Transverse colon (tissue), 4 donors: ENCODE measurements around the gene GEMIN2. TPM values are rescaled to one million over a fixed set of nuclear protein-coding genes. Genes with fewer than 3 reads are reported as not detected.
A peak's percentile ranks its signal among the peaks of the same experiment; 100 is the strongest.
"Not testable (repeated sequence)": the region's sequence is repeated elsewhere in the genome, so short reads cannot be mapped to it uniquely, and the experiment has no call there.

Experiments used
- DNase-seq: peaks from one replicate; pipeline ENCODE4 v3.0.0-alpha.2; 2019
- H3K27ac ChIP-seq, 4 donors: fragments of 200-600 bp; sonication (generic); 2 replicates each; pipeline ENCODE4 v1.5.1; 2016 to 2018; ENCODE audit warnings: inconsistent platforms in 4 of 4
- H3K27me3 ChIP-seq: fragments of 200-600 bp; sonication (generic); 2 replicates; pipeline ENCODE4 v1.5.1; 2017; ENCODE audit warnings: inconsistent platforms
- H3K36me3 ChIP-seq, 4 donors: fragments of 200-600 bp; sonication (generic); 2 replicates each; pipeline ENCODE4 v1.5.1; 2017 to 2019; ENCODE audit warnings: inconsistent platforms in 4 of 4
- H3K4me1 ChIP-seq, 4 donors: fragments of 200-600 bp; sonication (generic); 2 replicates each; pipeline ENCODE4 v1.5.1; 2017 to 2020; ENCODE audit warnings: inconsistent platforms in 4 of 4
- H3K4me3 ChIP-seq, 4 donors: fragments of 200-600 bp; sonication (generic); 1 replicate in 1 of 4; 2 replicates in 3 of 4; pipeline versions ENCODE4 v1.5.1 to v1.6.1; 2017 to 2019; ENCODE audit warnings: inconsistent platforms in 4 of 4
- H3K9me3 ChIP-seq, 2 donors: fragments of 200-600 bp; sonication (generic); 2 replicates each; pipeline ENCODE4 v1.5.1; 2017 to 2019; ENCODE audit warnings: inconsistent platforms in 2 of 2
- CTCF ChIP-seq, 5 experiments: fragments of 200-600 bp in 3 of 5; fragments of 450-650 bp in 2 of 5; sonication (generic) in 3 of 5; IDR thresholded peaks; 1 replicate in 2 of 5; 2 replicates in 3 of 5; pipeline ENCODE4 v1.5.1; 2016 to 2017; ENCODE audit warnings: antibody characterized with exemption in 5 of 5, inconsistent platforms in 3 of 5, mild to moderate bottlenecking in 2 of 5, moderate library complexity in 1 of 5
- EP300 ChIP-seq: sonication (generic); formaldehyde crosslinking; IDR thresholded peaks from one replicate; pipeline ENCODE4 v1.6.1; 2017; ENCODE audit warnings: antibody characterized with exemption, low read depth
- POLR2A ChIP-seq: fragments of 450-650 bp; IDR thresholded peaks from one replicate; pipeline ENCODE4 v1.6.1; 2016; ENCODE audit warnings: antibody characterized with exemption, mild to moderate bottlenecking, moderate library complexity
- POLR2AphosphoS5 ChIP-seq, 3 donors: sonication (generic); formaldehyde crosslinking; IDR thresholded peaks; one replicate each; pipeline ENCODE4 v1.6.1; 2016; ENCODE audit warnings: antibody characterized with exemption in 3 of 3
- WGBS, 2 donors: methylation state at CpG; one replicate each; pipeline ENCODE4 v1.1.5; 2018; ENCODE audit warnings: low coverage in 1 of 2; 5-methylcytosine and 5-hydroxymethylcytosine counted together
- in situ Hi-C, 4 donors: fragments of 200-750 bp; cut with MboI; loops; one replicate each; pipeline versions ENCODE4 v1.15.0 to v1.15.1; 2017; ENCODE audit warnings: low sequenced_read_pairs in 3 of 4, low pct_ligation_motif_present in 1 of 4, low pct_unique_long_range_greater_than_20kb in 1 of 4
- intact Hi-C: fragments of 100-400 bp; cut with DNase I; formaldehyde crosslinking; loops from one replicate; pipeline ENCODE4 v1.15.1; 2023; ENCODE audit warnings: low total_unique reads
- total RNA-seq, 4 donors: library from RNA; depleted of rRNA; stranded (reverse); fragments of >200 nt; gene quantifications; one replicate each; pipeline ENCODE4 v1.1.0, GENCODE V29; 2016

The GEMIN2 gene
- total RNA-seq, 4 donors from 2014 or later: 11.5 to 75.0 (median 20.0) TPM; not detected in 1

- no peak for DNase-seq
- TF ChIP-seq POLR2A (no peak), POLR2AphosphoS5 (IDR thresholded peaks at IDR 0.05) (no peak), CTCF (IDR thresholded peaks at IDR 0.05) (no peak), EP300 (no peak)
- Histone ChIP-seq H3K27ac (peak overlapping the region in 2 of 4 donors; percentile 3 to 14), H3K9me3 (no peaks in the 10 kb centered on the region), H3K4me1 (peaks cover 18 to 68% (median 45%) of the 10 kb centered on the region in 4 donors), H3K4me3 (no peak overlapping the region), H3K36me3 (peaks cover 0 to 6% (median 2%) of the 10 kb centered on the region in 4 donors), H3K27me3 (no peaks in the 10 kb centered on the region)
- in situ Hi-C loops (loop anchor here in 1 of 4 donors (10.0 kb wide), 1 partner anchor 75 kb away; the partner anchor contains the start of genes PNN and TRAPPC6B), intact Hi-C loops (no loop called here)
These were observed 14.4 kb upstream of the GEMIN2 start for GRCh38 chr14:39099748-39100147.

- Histone ChIP-seq H3K9me3 (no peaks in the 10 kb centered on the region), H3K4me1 (peaks cover 18 to 59% (median 42%) of the 10 kb centered on the region in 4 donors), H3K4me3 (peak overlapping the region; percentile 64 to 87 (median 70)), H3K36me3 (no peaks in the 10 kb centered on the region), H3K27me3 (no peaks in the 10 kb centered on the region), H3K27ac (peak overlapping the region; percentile 95 to 100 (median 96))
- intact Hi-C loops: no loop called here
- in situ Hi-C loops: loop anchor here in 1 of 4 donors (10.0 kb wide), 1 partner anchor 72 kb away; the partner anchor contains the start of genes PNN and TRAPPC6B
- TF ChIP-seq CTCF (IDR thresholded peaks at IDR 0.05): no peak
- TF ChIP-seq EP300: peak; percentile 16
- TF ChIP-seq POLR2AphosphoS5 (IDR thresholded peaks at IDR 0.05): peak; percentile 59 to 79 (median 73)
- no peak for TF ChIP-seq POLR2A
- DNase-seq: peak; percentile 73
- WGBS, 2 donors: 1 to 5% methylated on average over 2 to 23 of the region's 23 CpGs
These were observed 11.7 kb upstream of the GEMIN2 start for GRCh38 chr14:39102265-39102968.

GRCh38 chr14:39102969-39103957 lies 10.9 kb upstream of the GEMIN2 start, which contains the start of gene SEC23A:
SEC23A (minus strand) TSS chr14:39103235; CDS start chr14:39096118, 7,117 bp downstream.
- 0% methylated on average over 25 to 41 of the region's 58 CpGs for WGBS, 2 donors
- DNase-seq: peak; percentile 94
- no peaks in the 10 kb centered on the region for H3K27me3 ChIP-seq
- no peaks in the 10 kb centered on the region for H3K9me3 ChIP-seq
- TF ChIP-seq POLR2AphosphoS5 (IDR thresholded peaks at IDR 0.05) (peak; percentile 94 to 97 (median 96)), EP300 (no peak), CTCF (IDR thresholded peaks at IDR 0.05) (peak in 1 of 5 experiments; percentile 5), POLR2A (peak; percentile 94)
- no peaks in the 10 kb centered on the region for H3K36me3 ChIP-seq
- intact Hi-C loops: no loop called here
- H3K4me1 ChIP-seq: peaks cover 13 to 51% (median 36%) of the 10 kb centered on the region in 4 donors
- in situ Hi-C loops: loop anchor here in 1 of 4 donors (10.0 kb wide), 1 partner anchor 72 kb away; the partner anchor contains the start of genes PNN and TRAPPC6B
- H3K4me3 ChIP-seq: peak within 1 kb of the TSS; percentile 64 to 87 (median 70)
- peak within 1 kb of the TSS; percentile 95 to 100 (median 96) for H3K27ac ChIP-seq

GRCh38 chr14:39104078-39104801 lies 9.9 kb upstream of the GEMIN2 start:
- DNase-seq, H3K9me3 ChIP-seq, intact Hi-C loops, H3K36me3 ChIP-seq, H3K27me3 ChIP-seq: not testable (repeated sequence)
- peaks cover 12 to 43% (median 31%) of the 10 kb centered on the region in 4 donors for H3K4me1 ChIP-seq
- WGBS, 2 donors: 60 to 78% methylated on average over 9 to 17 of the region's 17 CpGs
- peak overlapping the region; percentile 95 to 100 (median 96) for H3K27ac ChIP-seq
- peak overlapping the region in 3 of 4 donors; percentile 64 to 87 (median 75) for H3K4me3 ChIP-seq
- in situ Hi-C loops: loop anchor here in 1 of 4 donors (10.0 kb wide), 1 partner anchor 71 kb away; the partner anchor contains the start of genes PNN and TRAPPC6B
